Heart left ventricle (tissue), 16 donors: ENCODE results near the gene GPC6. TPM values are rescaled to one million over a fixed set of nuclear protein-coding genes. Genes with fewer than 3 reads are reported as not detected.

ENCODE experiments used
- ATAC-seq, 4 donors: fragments of 200-7000 bp; cut with Tn5 transposase; one replicate each; pipeline ENCODE4 v1.9.1; 2020 to 2022; ENCODE audit warnings: moderate library complexity in 4 of 4, mild to moderate bottlenecking in 3 of 4, moderate number of reproducible peaks in 1 of 4
- DNase-seq, 5 donors: peaks; one replicate each; pipeline ENCODE4 v3.0.0-alpha.2; 2020
- H3K27ac ChIP-seq, 12 donors: fragments of 200-600 bp; sonication (generic) in 4 of 12; one replicate each; pipeline versions ENCODE4 v1.5.0 to v1.8.0; 2016 to 2022; ENCODE audit warnings: mild to moderate bottlenecking in 2 of 12
- H3K27me3 ChIP-seq, 9 donors: fragments of 200-600 bp; sonication (generic) in 2 of 9; one replicate each; pipeline versions ENCODE4 v1.5.1 to v1.8.0; 2016 to 2022; ENCODE audit warnings: mild to moderate bottlenecking in 3 of 9
- H3K36me3 ChIP-seq, 9 donors: fragments of 200-600 bp; sonication (generic) in 2 of 9; one replicate each; pipeline versions ENCODE4 v1.5.0 to v1.8.0; 2018 to 2022; ENCODE audit warnings: mild to moderate bottlenecking in 2 of 9
- H3K4me1 ChIP-seq, 12 donors: fragments of 200-600 bp; sonication (generic) in 4 of 12; one replicate each; pipeline versions ENCODE4 v1.5.0 to v1.8.0; 2016 to 2022; ENCODE audit warnings: mild to moderate bottlenecking in 3 of 12
- H3K4me3 ChIP-seq, 12 donors: fragments of 200-600 bp; sonication (generic) in 4 of 12; one replicate each; pipeline versions ENCODE4 v1.5.0 to v1.8.0; 2017 to 2022; ENCODE audit warnings: mild to moderate bottlenecking in 9 of 12, moderate library complexity in 4 of 12
- H3K9me3 ChIP-seq, 12 donors: fragments of 200-600 bp; sonication (generic) in 4 of 12; one replicate each; pipeline versions ENCODE4 v1.5.0 to v1.8.0; 2016 to 2022; ENCODE audit warnings: mild to moderate bottlenecking in 1 of 12
- CTCF ChIP-seq, 12 donors: fragments of 200-600 bp; sonication (generic) in 4 of 12; IDR thresholded peaks; one replicate each; pipeline versions ENCODE4 v1.5.0 to v1.8.0; 2018 to 2022; ENCODE audit warnings: antibody characterized with exemption in 12 of 12, mild to moderate bottlenecking in 5 of 12
- POLR2A ChIP-seq, 2 donors: fragments of 450-650 bp; IDR thresholded peaks; one replicate each; pipeline ENCODE4 v1.6.1; 2017; ENCODE audit warnings: antibody characterized with exemption in 2 of 2, mild to moderate bottlenecking in 2 of 2, moderate library complexity in 2 of 2
- WGBS, 4 donors: extraction: QIAGEN DNeasy Blood & Tissue Kit in 2 of 4; methylation state at CpG; one replicate each; pipeline versions ENCODE4 v1.1.5 to v1.1.7; 2013 to 2018; 5-methylcytosine and 5-hydroxymethylcytosine counted together
- intact Hi-C, 10 donors: fragments of 100-400 bp; cut with DNase I; formaldehyde crosslinking; loops; one replicate each; pipeline versions ENCODE4 v1.11.1 to v1.14.2; 2022
- polyA plus RNA-seq, 2 donors: library from polyadenylated mRNA; stranded (reverse); fragments of 200-250 nt; gene quantifications; one replicate each; pipeline ENCODE4 v1.2.3, GENCODE V29; 2013
- total RNA-seq, 9 donors: library from RNA; depleted of rRNA in 2 of 9; stranded (reverse); fragments of >200 nt in 2 of 9; fragmentation: NEBNext Ultra II Directional in 3 of 9; extraction: Animal tissue kit (Norgen Biotek cat#: 25700) in 3 of 9; gene quantifications; one replicate each; pipeline versions ENCODE4 v1.1.0 to v1.2.4, GENCODE V29; 2016 to 2023
- donor health status: ischemic (EF 13 %, LVEDD 7.1; RV severe dilation, severe dysfunction).
- donor health status: healthy with polysubstance abuse.
- donor health status: DM: no; HTN: yes; CAD: no.
- donor health status: DM: no; HTN: no; CAD: no.
- donor health status: ischemic (EF 25% LVEDD 6.9; RV normal size, moderate dysfunction).
- donor health status: ischemic (EF 25% LVEDD 5.7; RV mildly dilated, moderate dysfunction).
- donor health status: healthy.
- donor health status: DM: yes; HTN: yes; CAD: no.
- donor health status: ischemic (EF 35%, LVEDD 5.7; RV mildly dilated, moderate dysfunction).
- donor health status: nonischemic (EF 11% LVEDD 7.7; RV severe dilation, severe dysfunction).
- donor health status: DM: yes; HTN: yes; CAD: no.
- donor health status: PGD.
- donor health status: ischemic (EF 29% LVEDD 5.4; RV normal size, mild dysfunction).
- donor health status: nonischemic (EF 23%, LVEDD 6.1; RV moderate dilation, normal function).

GPC6 gene
- total and polyA plus RNA-seq, 11 donors, result 0.08 to 6.2 (median 2.0) TPM

DNA sequence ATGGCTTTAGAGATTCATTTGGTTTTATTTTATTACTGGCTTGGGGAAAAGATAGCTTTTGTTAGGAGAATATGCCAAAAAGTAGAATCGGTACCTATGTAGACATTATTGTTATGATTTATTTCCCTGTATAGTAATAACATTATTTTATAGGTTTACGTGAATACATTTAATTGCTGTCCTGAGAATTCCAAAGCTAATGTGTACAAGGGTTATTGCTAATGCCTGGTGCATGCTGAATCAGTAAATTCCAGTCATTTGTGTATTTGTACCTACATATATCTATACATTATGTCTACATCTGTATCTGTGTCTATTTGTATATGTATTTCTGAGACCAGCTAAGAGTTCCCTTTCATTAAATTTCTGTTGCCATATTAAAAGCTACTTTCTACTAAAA lies 550.9 kb downstream of the GPC6 start:
- DNase-seq (no peak), ATAC-seq (no peak)
- intact Hi-C loops, result no loop called here
- 88 to 95% (median 91%) methylated on average over 2 of the region's 2 CpGs for WGBS, 4 donors
- H3K9me3 ChIP-seq, result no peaks in the 10 kb centered on the region
- no peaks in the 10 kb centered on the region for H3K27me3 ChIP-seq
- TF ChIP-seq CTCF (IDR thresholded peaks at IDR 0.05) (no peak), POLR2A (IDR thresholded peaks at IDR 0.05) (no peak)
- H3K4me3 ChIP-seq, result no peak overlapping the region
- H3K27ac ChIP-seq, result peak overlapping the region in 1 of 12 donors; percentile 49
- peaks cover 0 to 2% (median 0%) of the 10 kb centered on the region in 12 donors for H3K4me1 ChIP-seq
- no peaks in the 10 kb centered on the region for H3K36me3 ChIP-seq

- intact Hi-C loops, result no loop called here
- H3K4me1 ChIP-seq, result peaks cover 0 to 2% (median 0%) of the 10 kb centered on the region in 12 donors
- ATAC-seq (no peak), DNase-seq (no peak)
- WGBS, 4 donors, result 64 to 84% (median 73%) methylated on average over 1 of the region's 1 CpG
- no peaks in the 10 kb centered on the region for H3K27me3 ChIP-seq
- H3K27ac ChIP-seq, result no peak overlapping the region
- TF ChIP-seq CTCF (IDR thresholded peaks at IDR 0.05), result no peak
- no peak for TF ChIP-seq POLR2A (IDR thresholded peaks at IDR 0.05)
- peaks cover 0 to 3% (median 0%) of the 10 kb centered on the region in 12 donors for H3K9me3 ChIP-seq
- no peak overlapping the region for H3K4me3 ChIP-seq
- H3K36me3 ChIP-seq, result no peaks in the 10 kb centered on the region
Observed at GRCh38 chr13:93778548-93778947, 551.9 kb downstream of the GPC6 start.

- H3K4me1 ChIP-seq, result no peaks in the 10 kb centered on the region
- no peak overlapping the region for H3K27ac ChIP-seq
- TF ChIP-seq CTCF (IDR thresholded peaks at IDR 0.05), result no peak
- no peaks in the 10 kb centered on the region for H3K36me3 ChIP-seq
- no peaks in the 10 kb centered on the region for H3K27me3 ChIP-seq
- ATAC-seq, result no peak
- intact Hi-C loops, result no loop called here
- WGBS, 4 donors, result 50 to 79% (median 72%) methylated on average over 1 of the region's 1 CpG
- no peak for DNase-seq
- peaks cover 0 to 3% (median 0%) of the 10 kb centered on the region in 12 donors for H3K9me3 ChIP-seq
- no peak overlapping the region for H3K4me3 ChIP-seq
Observed at GRCh38 chr13:93784191-93784590, 557.6 kb downstream of the GPC6 start.

DNA sequence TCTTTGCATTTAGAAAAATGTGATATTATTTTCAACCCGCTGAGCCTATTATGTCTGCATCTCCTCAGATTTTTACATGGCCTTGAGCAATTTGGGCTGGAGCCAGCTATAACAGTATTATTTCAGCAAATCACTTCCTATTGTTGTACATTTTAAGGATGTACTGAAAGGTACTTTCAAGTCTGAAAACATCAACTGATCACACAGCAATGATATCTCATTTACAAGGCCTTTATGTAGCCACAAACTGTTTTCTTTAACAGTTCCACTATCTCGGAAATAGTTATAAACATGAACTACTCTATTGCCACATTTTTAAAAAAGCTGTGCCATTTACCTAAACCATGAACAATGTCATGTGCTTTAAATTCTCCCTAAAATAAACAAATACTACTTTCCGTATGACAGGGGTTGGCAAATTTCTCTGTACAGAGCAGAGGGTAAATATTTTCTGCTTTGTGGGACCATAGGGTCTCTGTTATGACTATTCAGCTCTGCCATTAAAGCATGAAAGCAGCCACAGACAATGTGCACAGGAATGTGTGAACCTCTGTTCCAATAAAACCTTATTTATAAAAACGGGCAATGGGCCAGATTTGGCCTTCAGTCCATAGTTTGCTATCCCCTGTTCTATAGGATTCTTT lies 560.4 kb downstream of the GPC6 start:
- H3K36me3 ChIP-seq, result no peaks in the 10 kb centered on the region
- intact Hi-C loops, result no loop called here
- no peaks in the 10 kb centered on the region for H3K4me1 ChIP-seq
- ATAC-seq (no peak), DNase-seq (no peak)
- peaks cover 0 to 3% (median 0%) of the 10 kb centered on the region in 12 donors for H3K9me3 ChIP-seq
- 73 to 81% (median 78%) methylated on average over 4 of the region's 4 CpGs for WGBS, 4 donors
- H3K27me3 ChIP-seq, result no peaks in the 10 kb centered on the region
- no peak overlapping the region for H3K27ac ChIP-seq
- TF ChIP-seq CTCF (IDR thresholded peaks at IDR 0.05) (no peak), POLR2A (IDR thresholded peaks at IDR 0.05) (no peak)
- H3K4me3 ChIP-seq, result no peak overlapping the region
